Osteocyte (in vitro differentiated cells): Measurements from ENCODE around the gene FOXK2. TPM values are rescaled to one million over a fixed set of nuclear protein-coding genes. Genes with fewer than 3 reads are reported as not detected.

ENCODE experiments used
- DNase-seq: peaks from one replicate; pipeline ENCODE4 v3.0.0; 2021; ENCODE audit warnings: mixed read lengths; ENCODE audit not compliant: unreplicated experiment; ENCODE audit errors: extremely low spot score
- H3K27ac Mint-ChIP-seq: one replicate; pipeline ENCODE4 v1.8.0; 2021; ENCODE audit warnings: mild to moderate bottlenecking, mixed read lengths; ENCODE audit not compliant: unreplicated experiment
- H3K27me3 Mint-ChIP-seq: one replicate; pipeline ENCODE4 v1.8.0; 2021; ENCODE audit warnings: mixed read lengths; ENCODE audit not compliant: unreplicated experiment
- H3K36me3 Mint-ChIP-seq: one replicate; pipeline ENCODE4 v1.8.0; 2021; ENCODE audit warnings: mixed read lengths; ENCODE audit not compliant: unreplicated experiment
- H3K4me1 Mint-ChIP-seq: one replicate; pipeline ENCODE4 v1.8.0; 2021; ENCODE audit warnings: mixed read lengths; ENCODE audit not compliant: unreplicated experiment
- H3K4me3 Mint-ChIP-seq: one replicate; pipeline ENCODE4 v1.8.0; 2021; ENCODE audit warnings: mild to moderate bottlenecking, moderate library complexity, mixed read lengths; ENCODE audit not compliant: unreplicated experiment
- H3K9me3 Mint-ChIP-seq: one replicate; pipeline ENCODE4 v1.8.0; 2021; ENCODE audit warnings: mixed read lengths; ENCODE audit not compliant: unreplicated experiment
- CTCF ChIP-seq: fragments of 200-600 bp; sonication (generic); IDR thresholded peaks from 2 replicates; pipeline ENCODE4 v1.5.0; 2021; ENCODE audit warnings: antibody characterized with exemption, mild to moderate bottlenecking, moderate library complexity
- total RNA-seq: library from RNA; stranded (reverse); gene quantifications from 2 replicates; pipeline ENCODE4 v1.2.1, GENCODE V29; 2021

Gene FOXK2
- total RNA-seq, 1 donor from 2014 or later = 65.1 TPM

- no peaks in the 10 kb centered on the region for H3K9me3 Mint-ChIP-seq
- DNase-seq = no peak
- H3K4me1 Mint-ChIP-seq = peaks cover 25% of the 10 kb centered on the region
- TF ChIP-seq CTCF = no peak
- peak overlapping the region; percentile 68 for H3K4me3 Mint-ChIP-seq
- H3K27ac Mint-ChIP-seq = peak overlapping the region; percentile 38
- H3K27me3 Mint-ChIP-seq = no peaks in the 10 kb centered on the region
- no peaks in the 10 kb centered on the region for H3K36me3 Mint-ChIP-seq
Observed at GRCh38 chr17:82495844-82496528, 23.5 kb upstream of the FOXK2 start.

- TF ChIP-seq CTCF = no peak
- Mint-ChIP-seq H3K4me1 (peaks cover 25% of the 10 kb centered on the region), H3K4me3 (peak overlapping the region; percentile 68), H3K27ac (peak overlapping the region; percentile 60), H3K27me3 (no peaks in the 10 kb centered on the region), H3K9me3 (no peaks in the 10 kb centered on the region), H3K36me3 (no peaks in the 10 kb centered on the region)
- peak; percentile 98 for DNase-seq
Observed at GRCh38 chr17:82496529-82497434, 22.8 kb upstream of the FOXK2 start.

- peaks cover 25% of the 10 kb centered on the region for H3K4me1 Mint-ChIP-seq
- DNase-seq = no peak
- no peaks in the 10 kb centered on the region for H3K9me3 Mint-ChIP-seq
- TF ChIP-seq CTCF = no peak
- H3K27me3 Mint-ChIP-seq = no peaks in the 10 kb centered on the region
- H3K36me3 Mint-ChIP-seq = no peaks in the 10 kb centered on the region
- H3K4me3 Mint-ChIP-seq = peak overlapping the region; percentile 82
- peak overlapping the region; percentile 90 for H3K27ac Mint-ChIP-seq
Observed at GRCh38 chr17:82497483-82498405, 21.8 kb upstream of the FOXK2 start.

- H3K4me1 Mint-ChIP-seq = peaks cover 13% of the 10 kb centered on the region
- H3K27me3 Mint-ChIP-seq = no peaks in the 10 kb centered on the region
- H3K9me3 Mint-ChIP-seq = no peaks in the 10 kb centered on the region
- H3K4me3 Mint-ChIP-seq = no peak overlapping the region
- no peak for TF ChIP-seq CTCF
- H3K36me3 Mint-ChIP-seq = no peaks in the 10 kb centered on the region
- no peak for DNase-seq
- H3K27ac Mint-ChIP-seq = no peak overlapping the region
Observed at GRCh38 chr17:82502207-82502606, 17.3 kb upstream of the FOXK2 start.
